ENCODE results near the gene OR2B3.
"Not testable (repeated sequence)": the region's sequence is repeated elsewhere in the genome, so short reads cannot be mapped to it uniquely, and the experiment has no call there.

OR2B3 gene

GRCh38 chr6:29087213-29087612 is at the start of gene OR2B3:
Gene OR2B3 (minus strand): TSS chr6:29087313. CDS start chr6:29087248, 65 bp downstream.
- DNase-seq (ENCODE audit: low read depth) = no peak

GRCh38 chr6:29131691-29132090 is 44.6 kb upstream of the OR2B3 start:
- no peak for DNase-seq (ENCODE audit: low read depth)

GRCh38 chr6:29130644-29131043 is 43.5 kb upstream of the OR2B3 start:
- no peak for DNase-seq (ENCODE audit: low read depth)

GRCh38 chr6:29129326-29130012 is 42.4 kb upstream of the OR2B3 start:
- no peak for DNase-seq (ENCODE audit: low read depth)

GRCh38 chr6:29114964-29115363 is 27.9 kb upstream of the OR2B3 start:
- DNase-seq (ENCODE audit: low read depth) = not testable (repeated sequence)

- no peak for DNase-seq (ENCODE audit: low read depth)
Measured at GRCh38 chr6:29112135-29112534, 25.0 kb upstream of the OR2B3 start.

GRCh38 chr6:29107758-29108157 is 20.6 kb upstream of the OR2B3 start, which contains the start of gene OR2J3:
Gene OR2J3 (plus strand): TSS chr6:29108058. CDS start chr6:29111891, 3,833 bp downstream.
- no peak for DNase-seq (ENCODE audit: low read depth)

- DNase-seq (ENCODE audit: low read depth) = no peak
Measured at GRCh38 chr6:29099190-29099589, 12.1 kb upstream of the OR2B3 start, which contains the start of gene OR2J1. Gene OR2J1 (plus strand): TSS chr6:29099490. CDS start chr6:29100943, 1,453 bp downstream.

GRCh38 chr6:29097803-29098202 is 10.7 kb upstream of the OR2B3 start:
- no peak for DNase-seq (ENCODE audit: low read depth)

- no peak for DNase-seq (ENCODE audit: low read depth)
Measured at GRCh38 chr6:29092957-29093356, 5.8 kb upstream of the OR2B3 start.

GRCh38 chr6:29082457-29082856 is 4.7 kb downstream of the OR2B3 start:
- no peak for DNase-seq (ENCODE audit: low read depth)

- DNase-seq (ENCODE audit: low read depth) = no peak
Measured at GRCh38 chr6:29081312-29081711, 5.8 kb downstream of the OR2B3 start.

GRCh38 chr6:29079203-29079602 is 7.9 kb downstream of the OR2B3 start:
- no peak for DNase-seq (ENCODE audit: low read depth)

- no peak for DNase-seq (ENCODE audit: low read depth)
Measured at GRCh38 chr6:29071831-29072723, 15.0 kb downstream of the OR2B3 start.

- no peak for DNase-seq (ENCODE audit: low read depth)
Measured at GRCh38 chr6:29051680-29052079, 35.4 kb downstream of the OR2B3 start.

- DNase-seq (ENCODE audit: low read depth) = no peak
Measured at GRCh38 chr6:29045075-29045474, 42.0 kb downstream of the OR2B3 start, which contains the start of gene OR2W1. Gene OR2W1 (minus strand): TSS chr6:29045175. CDS start chr6:29045175, 0 bp downstream.

All from stimulated activated CD4-positive, alpha-beta T cell treated with anti-CD3 and anti-CD28 coated beads, Interleukin-2, amount 100 ng/mL, for 4 hours (primary cell).